ENCODE data around the gene NOL3. TPM values are rescaled to one million over a fixed set of nuclear protein-coding genes. Genes with fewer than 3 reads are reported as not detected.

Gene NOL3
- total and polyA plus RNA-seq, 2 of the 13 experiments (the other 11 are each of a cell fraction or from before 2014, with no cell fraction given), result 5.7 to 20.5 TPM

GRCh38 chr16:67173808-67174705, 3.7 kb downstream of the NOL3 start (continued):
- TF ChIP-seq ATF2 (CRISPR knock-in tag; IDR thresholded peaks at IDR 0.05) (peak; percentile 76), ZNF563 (CRISPR knock-in tag; IDR thresholded peaks at IDR 0.05) (peak; percentile 73; the same call in 1 of the 2 replicates), RFX3 (CRISPR knock-in tag; IDR thresholded peaks at IDR 0.05) (0 out of 2 replicates have a peak, but pooled peaks have one; percentile 8), TAF15 (IDR thresholded peaks at IDR 0.05; ENCODE audit: low read depth, low read length, poor library complexity, severe bottlenecking) (peak; percentile 92), CSRNP1 (CRISPR knock-in tag; IDR thresholded peaks at IDR 0.05) (peak; percentile 88; the same call in 1 of the 2 replicates), NFKB2 (CRISPR knock-in tag; IDR thresholded peaks at IDR 0.05; ENCODE audit: borderline replicate concordance) (peak; percentile 83; the same call in 1 of the 2 replicates), FOXK1 (CRISPR knock-in tag; IDR thresholded peaks at IDR 0.05; ENCODE audit: borderline replicate concordance, low read depth) (peak; percentile 58; the same call in 1 of the 2 replicates), ZBTB44 (CRISPR knock-in tag; IDR thresholded peaks at IDR 0.05) (no peak), ZIK1 (CRISPR knock-in tag; IDR thresholded peaks at IDR 0.05; ENCODE audit: borderline replicate concordance, low read depth) (peak; percentile 97), ATAD3A (CRISPR knock-in tag; IDR thresholded peaks at IDR 0.05) (no peak), SALL1 (CRISPR knock-in tag; IDR thresholded peaks at IDR 0.05) (peak; percentile 96), EP300 (IDR thresholded peaks at IDR 0.05; ENCODE audit: low read depth in 2 of 2, low read length in 2 of 2) (no peak), EP300 (CRISPR knock-in tag; IDR thresholded peaks at IDR 0.05; ENCODE audit: borderline replicate concordance) (no peak), ZGPAT (CRISPR knock-in tag; IDR thresholded peaks at IDR 0.05) (peak; percentile 92), NCOR1 (IDR thresholded peaks at IDR 0.05; ENCODE audit: borderline replicate concordance, low read length) (no peak), ATM (IDR thresholded peaks at IDR 0.05; ENCODE audit: borderline replicate concordance) (no peak), ZNF547 (CRISPR knock-in tag; IDR thresholded peaks at IDR 0.05) (peak; percentile 97), NFYC (CRISPR knock-in tag; IDR thresholded peaks at IDR 0.05) (peak; percentile 70), RBM22 (optimal IDR thresholded peaks at IDR 0.05; ENCODE audit: low read length) (no peak), SMYD3 (CRISPR knock-in tag; IDR thresholded peaks at IDR 0.05) (0 out of 2 replicates have a peak, but pooled peaks have one; percentile 32), SRY (CRISPR knock-in tag; IDR thresholded peaks at IDR 0.05) (peak; percentile 97), TCF7L2 (IDR thresholded peaks at IDR 0.05; ENCODE audit: low read depth, low read length) (no peak), KLF12 (CRISPR knock-in tag; IDR thresholded peaks at IDR 0.05; ENCODE audit: borderline replicate concordance) (peak; percentile 83; the same call in 1 of the 2 replicates), ZNF496 (CRISPR knock-in tag; IDR thresholded peaks at IDR 0.05; ENCODE audit: insufficient replicate concordance) (no peak)
